HL-60/S4 treated with phorbol 12-myristate 13-acetate at 8.2 ng/mL for 4 days and 3 days (cell line): Measurements from ENCODE around the gene APOBEC3H.

Experiments used
- in situ Hi-C: fragments of 300-500 bp; cut with MboI; formaldehyde crosslinking; loops from 2 replicates; pipeline ENCODE4 v1.15.0; 2022; ENCODE audit warnings: low sequenced_read_pairs

The APOBEC3H gene

GRCh38 chr22:39106326-39106725, 9.3 kb downstream of the APOBEC3H start:
- in situ Hi-C loops, result no loop called here

GRCh38 chr22:39108487-39108886, 11.4 kb downstream of the APOBEC3H start:
- in situ Hi-C loops, result no loop called here

DNA sequence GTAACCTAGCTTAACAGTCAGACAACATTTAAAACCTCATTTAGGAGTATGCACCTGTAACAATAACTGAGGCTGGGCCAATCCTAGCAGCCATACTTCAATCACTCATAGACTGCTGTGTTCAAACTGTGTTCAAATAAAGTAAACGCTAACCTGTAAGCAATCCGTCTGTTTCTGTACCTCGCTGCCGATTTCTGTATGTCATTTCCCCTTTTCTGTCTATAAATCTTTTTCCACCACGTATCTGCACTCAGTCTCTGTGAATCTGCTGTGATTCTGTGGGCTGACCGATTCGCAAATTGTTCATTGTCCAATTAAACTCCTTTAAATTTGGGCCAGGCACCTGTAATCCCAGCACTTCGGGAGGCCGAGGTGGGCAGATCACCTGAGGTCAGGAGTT, 12.3 kb downstream of the APOBEC3H start:
- in situ Hi-C loops, result no loop called here

- in situ Hi-C loops, result loop anchor here (10.0 kb wide), 1 partner anchor 106 kb away; no protein-coding TSS in a partner anchor
Observed at GRCh38 chr22:39110631-39111561, 13.9 kb downstream of the APOBEC3H start.

DNA sequence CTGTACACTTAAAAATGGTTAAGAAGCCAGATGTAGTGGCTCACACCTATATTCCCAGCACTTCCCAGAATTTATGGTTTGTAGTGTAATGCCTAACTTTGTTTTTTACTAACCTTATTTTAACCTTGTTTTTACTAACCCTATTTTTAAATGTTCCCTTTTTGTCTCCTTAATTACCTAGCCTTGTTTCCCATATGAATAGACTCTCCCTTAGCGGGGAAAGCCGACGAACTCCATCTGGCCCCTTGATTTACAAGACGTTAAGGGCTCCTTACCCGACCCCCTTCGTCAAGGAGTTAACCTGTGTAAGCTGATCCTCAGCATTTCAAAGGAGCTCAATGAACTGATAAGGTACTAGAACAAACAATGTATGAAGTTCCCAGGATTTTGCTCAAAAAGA, 17.1 kb downstream of the APOBEC3H start:
- in situ Hi-C loops, result loop anchor here (10.0 kb wide), 1 partner anchor 109 kb away; no protein-coding TSS in a partner anchor

GRCh38 chr22:39115570-39115969, 18.5 kb downstream of the APOBEC3H start:
- in situ Hi-C loops, result loop anchor here (10.0 kb wide), 1 partner anchor 111 kb away; no protein-coding TSS in a partner anchor

DNA sequence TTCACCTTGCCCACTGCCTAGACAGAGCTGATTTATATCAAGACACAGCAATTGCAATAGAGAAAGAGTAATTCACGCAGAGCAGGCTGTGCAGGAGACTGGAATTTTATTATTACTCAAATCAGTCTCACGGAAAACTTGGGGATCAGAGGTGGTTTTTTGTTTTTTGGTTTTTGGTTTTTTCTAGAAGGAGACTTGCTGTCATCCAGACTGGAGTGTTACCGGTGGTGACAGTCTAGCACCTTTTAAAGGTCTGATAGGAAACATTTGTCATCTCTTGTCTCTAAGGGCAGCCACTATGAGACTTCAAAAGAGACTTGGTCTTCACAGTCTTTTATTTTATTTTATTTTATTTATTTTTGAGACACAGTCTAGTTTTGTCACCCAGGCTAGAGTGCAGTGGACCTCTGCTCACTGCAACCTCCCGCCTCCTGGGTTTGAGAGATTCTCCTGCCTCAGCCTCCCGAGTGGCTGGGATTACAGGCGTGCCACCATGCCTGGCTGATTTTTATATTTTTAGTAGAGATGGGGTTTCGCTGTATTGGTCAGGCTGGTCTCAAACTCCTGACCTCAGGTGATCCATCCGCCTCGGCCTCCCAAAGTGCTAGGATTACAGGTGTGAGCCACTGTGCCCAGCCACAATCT, 19.1 kb downstream of the APOBEC3H start:
- in situ Hi-C loops, result loop anchor here (10.0 kb wide), 1 partner anchor 111 kb away; no protein-coding TSS in a partner anchor

DNA sequence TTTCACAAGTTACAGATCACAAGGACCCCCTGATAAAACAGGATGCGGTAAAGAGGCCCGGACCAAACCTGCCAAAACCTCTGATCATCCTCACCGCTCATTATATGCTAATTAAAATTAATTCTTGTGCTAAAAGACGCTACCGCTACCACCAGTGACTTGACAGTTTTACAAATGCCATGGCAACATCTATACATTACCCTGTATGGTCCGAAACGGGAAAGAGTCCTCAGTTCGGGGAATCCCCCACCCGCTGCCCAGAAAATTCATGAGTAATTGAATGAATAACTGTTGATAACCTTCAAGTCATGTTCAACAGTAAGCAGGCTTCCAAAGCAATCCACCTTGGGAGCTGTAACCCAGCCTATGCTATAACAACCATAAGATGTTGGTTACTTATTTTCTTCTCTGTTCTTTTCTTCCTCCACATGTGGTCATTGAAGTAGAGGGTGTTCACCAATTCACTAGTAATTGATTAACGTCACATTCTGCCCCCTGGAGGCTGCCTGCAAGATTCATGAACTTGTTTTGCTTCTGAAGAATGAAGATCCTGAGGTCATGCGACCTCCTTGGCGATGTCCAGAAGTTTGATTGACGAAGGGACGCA, 20.6 kb downstream of the APOBEC3H start:
- in situ Hi-C loops, result loop anchor here (10.0 kb wide), 1 partner anchor 113 kb away; no protein-coding TSS in a partner anchor

DNA sequence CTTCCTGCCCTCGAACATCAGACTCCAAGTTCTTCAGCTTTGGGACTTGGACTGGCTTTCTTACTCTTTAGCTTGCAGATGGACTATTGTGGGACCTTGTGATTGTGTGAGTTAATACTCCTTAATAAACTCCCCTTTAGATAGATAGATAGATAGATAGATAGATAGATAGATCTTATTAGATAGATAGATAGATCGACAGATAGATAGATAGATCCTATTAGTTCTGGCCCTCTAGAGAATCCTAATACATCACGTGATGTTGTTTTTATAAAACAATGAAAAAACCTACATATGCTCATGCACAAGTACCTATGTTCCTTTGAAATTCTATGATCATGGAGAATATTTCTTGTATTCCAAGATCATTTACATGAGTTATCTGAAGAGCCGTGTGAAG, 23.9 kb downstream of the APOBEC3H start:
- in situ Hi-C loops, result no loop called here

DNA sequence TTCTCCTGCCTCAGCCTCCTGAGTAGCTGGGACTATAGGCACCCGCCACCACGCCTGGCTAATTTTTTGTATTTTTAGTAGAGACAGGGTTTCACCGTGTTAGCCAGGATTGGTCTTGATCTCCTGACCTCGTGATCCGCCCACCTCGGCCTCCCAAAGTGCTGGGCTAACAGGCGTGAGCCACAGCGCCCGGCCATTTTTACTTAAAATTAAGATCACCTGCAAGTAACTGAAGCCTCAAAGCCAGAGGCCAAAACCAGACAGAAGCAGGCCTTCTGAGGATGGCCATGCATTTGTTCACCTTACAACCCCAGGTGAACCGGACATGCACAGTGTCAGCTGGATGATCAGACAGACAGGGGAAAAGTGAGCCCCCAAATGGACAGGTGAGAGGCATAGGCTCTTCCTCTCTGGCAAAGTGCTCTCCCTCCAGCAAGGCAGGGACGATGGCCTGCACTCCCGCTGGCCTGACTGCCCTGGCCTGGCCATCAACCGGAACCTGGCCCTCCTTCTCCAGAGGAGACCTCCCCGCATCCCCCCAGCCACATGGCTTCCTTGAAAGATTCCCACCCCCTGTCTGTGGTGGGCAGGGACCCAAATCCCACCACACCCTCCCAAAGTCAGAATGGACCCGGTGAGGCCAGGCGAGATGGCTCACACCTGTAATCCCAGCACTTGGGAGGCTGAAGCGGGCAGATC, 25.9 kb downstream of the APOBEC3H start:
- in situ Hi-C loops, result no loop called here

DNA sequence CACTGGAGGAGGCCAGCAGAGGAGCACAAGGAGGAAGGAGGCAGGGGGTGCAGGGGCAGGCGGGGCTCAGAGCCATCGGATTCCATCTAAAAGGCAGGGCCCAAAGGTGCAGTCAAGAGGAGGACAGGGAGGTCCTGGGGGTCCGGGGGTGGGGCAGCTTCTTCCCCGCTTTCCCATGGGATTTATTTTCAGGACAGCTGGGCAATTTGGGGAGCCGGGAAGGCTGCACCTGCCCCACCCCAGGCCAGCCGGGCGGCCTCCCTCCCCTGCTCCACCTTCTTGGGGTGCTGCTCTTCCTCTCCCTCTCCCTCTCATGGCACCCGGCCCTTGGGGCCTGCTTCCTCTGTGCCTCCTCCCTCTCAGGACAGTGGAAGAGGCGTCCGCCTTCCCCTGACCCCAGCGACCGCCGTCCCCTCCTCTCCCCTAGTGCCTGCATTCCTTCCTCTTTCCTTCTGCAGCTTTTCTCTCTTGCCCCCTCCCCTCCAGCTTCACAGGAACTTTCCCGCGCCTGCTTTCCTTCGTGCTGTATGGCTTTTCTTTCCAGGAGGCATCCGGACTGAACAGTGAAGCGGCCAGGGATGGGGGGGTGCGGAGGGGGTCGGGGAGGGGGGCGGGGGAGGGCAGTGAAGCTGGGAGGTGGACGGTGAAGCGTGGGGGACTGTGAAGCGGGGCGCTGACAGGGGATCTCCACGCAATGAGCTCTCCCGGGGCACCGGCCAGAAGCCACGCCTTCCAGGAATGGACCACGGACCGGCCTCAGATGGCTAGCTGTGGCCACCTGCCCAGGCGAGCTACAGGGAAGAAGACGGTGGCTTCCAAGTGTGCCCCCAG, 26.9 kb downstream of the APOBEC3H start:
- in situ Hi-C loops, result no loop called here

DNA sequence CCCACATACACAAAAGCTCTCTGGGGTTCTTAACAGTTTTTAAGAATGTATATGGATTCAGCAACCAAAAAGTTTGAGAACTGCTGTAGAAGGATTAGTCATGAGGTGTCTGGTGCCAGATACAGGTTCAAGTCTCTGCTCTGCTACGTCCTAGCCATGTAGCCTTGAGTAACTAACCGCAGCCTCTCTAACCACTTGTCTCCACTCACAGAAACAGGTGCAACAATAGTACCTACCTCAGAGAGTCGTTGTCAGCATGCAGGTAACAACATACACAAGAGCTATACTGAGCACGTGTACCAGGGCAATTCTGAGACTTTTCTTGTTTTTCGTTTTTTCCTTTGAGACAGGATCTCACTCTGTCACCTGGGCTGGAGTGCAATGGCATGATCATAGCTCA, 28.6 kb downstream of the APOBEC3H start:
- in situ Hi-C loops, result no loop called here

- in situ Hi-C loops, result no loop called here
Observed at GRCh38 chr22:39128508-39128907, 31.5 kb downstream of the APOBEC3H start.

GRCh38 chr22:39129081-39129480, 32.0 kb downstream of the APOBEC3H start:
- in situ Hi-C loops, result no loop called here

GRCh38 chr22:39129746-39130145, 32.7 kb downstream of the APOBEC3H start:
- in situ Hi-C loops, result no loop called here

- in situ Hi-C loops, result no loop called here
Observed at GRCh38 chr22:39130152-39130704, 33.2 kb downstream of the APOBEC3H start.

GRCh38 chr22:39130892-39131855, 34.1 kb downstream of the APOBEC3H start:
- in situ Hi-C loops, result no loop called here

- in situ Hi-C loops, result no loop called here
Observed at GRCh38 chr22:39132281-39132680, 35.2 kb downstream of the APOBEC3H start.
